Measurements from ENCODE around the gene MTRR.

- TF ChIP-seq, protein P1, sequence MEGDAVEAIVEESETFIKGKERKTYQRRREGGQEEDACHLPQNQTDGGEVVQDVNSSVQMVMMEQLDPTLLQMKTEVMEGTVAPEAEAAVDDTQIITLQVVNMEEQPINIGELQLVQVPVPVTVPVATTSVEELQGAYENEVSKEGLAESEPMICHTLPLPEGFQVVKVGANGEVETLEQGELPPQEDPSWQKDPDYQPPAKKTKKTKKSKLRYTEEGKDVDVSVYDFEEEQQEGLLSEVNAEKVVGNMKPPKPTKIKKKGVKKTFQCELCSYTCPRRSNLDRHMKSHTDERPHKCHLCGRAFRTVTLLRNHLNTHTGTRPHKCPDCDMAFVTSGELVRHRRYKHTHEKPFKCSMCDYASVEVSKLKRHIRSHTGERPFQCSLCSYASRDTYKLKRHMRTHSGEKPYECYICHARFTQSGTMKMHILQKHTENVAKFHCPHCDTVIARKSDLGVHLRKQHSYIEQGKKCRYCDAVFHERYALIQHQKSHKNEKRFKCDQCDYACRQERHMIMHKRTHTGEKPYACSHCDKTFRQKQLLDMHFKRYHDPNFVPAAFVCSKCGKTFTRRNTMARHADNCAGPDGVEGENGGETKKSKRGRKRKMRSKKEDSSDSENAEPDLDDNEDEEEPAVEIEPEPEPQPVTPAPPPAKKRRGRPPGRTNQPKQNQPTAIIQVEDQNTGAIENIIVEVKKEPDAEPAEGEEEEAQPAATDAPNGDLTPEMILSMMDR (IDR thresholded peaks at IDR 0.05), result no peak
- TF ChIP-seq POLR2A (IDR thresholded peaks at IDR 0.05) (no peak), POLR2AphosphoS5 (IDR thresholded peaks at IDR 0.05) (no peak), EP300 (IDR thresholded peaks at IDR 0.05) (no peak)
Observed at GRCh38 chr5:7902201-7902600, 33.3 kb downstream of the MTRR start.

Measured in sigmoid colon (tissue), 4 donors.